Measurements from ENCODE around the gene MYNN. TPM values are rescaled to one million over a fixed set of nuclear protein-coding genes. Genes with fewer than 3 reads are reported as not detected.
A peak's percentile ranks its signal among the peaks of the same experiment; 100 is the strongest.
"Not testable (repeated sequence)": the region's sequence is repeated elsewhere in the genome, so short reads cannot be mapped to it uniquely, and the experiment has no call there.

MYNN gene
- polyA plus RNA-seq (2013, experiment 1 of 2; ENCODE audit: insufficient read length) = 13.3 TPM
- 13.3 TPM for polyA plus RNA-seq (2013, experiment 2 of 2; ENCODE audit: insufficient read length)

- DNase-seq = peak; percentile 90
Observed at GRCh38 chr3:169772897-169773816, at the start of gene MYNN. Gene MYNN, plus strand, starts transcription at chr3:169773396. Its CDS starts 900 bp downstream, at chr3:169774296.

- not testable (repeated sequence) for DNase-seq
Observed at GRCh38 chr3:169731857-169732256, 41.3 kb upstream of the MYNN start.

GRCh38 chr3:169739067-169739466, 34.1 kb upstream of the MYNN start:
- no peak for DNase-seq

GRCh38 chr3:169744366-169745054, 28.7 kb upstream of the MYNN start:
- DNase-seq = peak; percentile 3

- no peak for DNase-seq
Observed at GRCh38 chr3:169746924-169747323, 26.3 kb upstream of the MYNN start.

GRCh38 chr3:169748670-169749069, 24.5 kb upstream of the MYNN start:
- DNase-seq = no peak

- no peak for DNase-seq
Observed at GRCh38 chr3:169750665-169751064, 22.5 kb upstream of the MYNN start.

- no peak for DNase-seq
Observed at GRCh38 chr3:169751875-169752274, 21.3 kb upstream of the MYNN start.

- DNase-seq = no peak
Observed at GRCh38 chr3:169754711-169755110, 18.5 kb upstream of the MYNN start.

GRCh38 chr3:169755488-169755887, 17.7 kb upstream of the MYNN start:
- no peak for DNase-seq

- no peak for DNase-seq
Observed at GRCh38 chr3:169758359-169758994, 14.7 kb upstream of the MYNN start.

- DNase-seq = peak; percentile 84
Observed at GRCh38 chr3:169759256-169759655, 13.9 kb upstream of the MYNN start.

GRCh38 chr3:169760479-169760878, 12.7 kb upstream of the MYNN start:
- DNase-seq = peak; percentile 42

GRCh38 chr3:169764312-169764881, 8.8 kb upstream of the MYNN start:
- DNase-seq = peak; percentile 42

GRCh38 chr3:169764882-169765612, 8.1 kb upstream of the MYNN start, which contains the start of gene TERC:
Gene TERC, minus strand, starts transcription at chr3:169765060.
- DNase-seq = peak; percentile 89

- peak; percentile 63 for DNase-seq
Observed at GRCh38 chr3:169769287-169770181, 3.7 kb upstream of the MYNN start, which contains the start of gene ACTRT3. Gene ACTRT3, minus strand, starts transcription at chr3:169769561. Its CDS starts 41 bp downstream, at chr3:169769520.

- DNase-seq = peak; percentile 75
Observed at GRCh38 chr3:169771497-169772304, 1.5 kb upstream of the MYNN start.

GRCh38 chr3:169772305-169772896, 795 bp upstream of the MYNN start:
- peak; percentile 79 for DNase-seq

GRCh38 chr3:169774186-169774585, 990 bp downstream of the MYNN start:
- DNase-seq = no peak

Data from fibroblast of skin of back (primary cell).